ENCODE results near the gene PCDHGC5. TPM values are rescaled to one million over a fixed set of nuclear protein-coding genes. Genes with fewer than 3 reads are reported as not detected.

PCDHGC5 gene
- total RNA-seq, 2 donors from 2014 or later, result 0.32 to 0.64 TPM

- H3K4me1 ChIP-seq, result no peaks in the 10 kb centered on the region
- intact Hi-C loops (cut with DNase I), result no loop called here
- H3K27me3 ChIP-seq, result peaks cover 11% of the 10 kb centered on the region
Observed at GRCh38 chr5:141491323-141492167, 2.7 kb downstream of the PCDHGC5 start.

GRCh38 chr5:141492168-141492885, 3.4 kb downstream of the PCDHGC5 start:
- no peak for DNase-seq
- intact Hi-C loops (cut with DNase I), result no loop called here
- H3K4me3 ChIP-seq, result no peak overlapping the region

More at GRCh38 chr5:141491323-141492167, 2.7 kb downstream of the PCDHGC5 start:
- no peaks in the 10 kb centered on the region for H3K36me3 ChIP-seq
- no peak overlapping the region for H3K27ac ChIP-seq
- no peak for DNase-seq
- H3K9ac ChIP-seq (ENCODE audit: low read depth in 2 of 2, low read length in 2 of 2), result no peak overlapping the region
- no peak overlapping the region for H3K4me3 ChIP-seq
- H3K9me3 ChIP-seq, result no peaks in the 10 kb centered on the region
- TF ChIP-seq CTCF (IDR thresholded peaks at IDR 0.05), result no peak

GRCh38 chr5:141493500-141494422, 4.9 kb downstream of the PCDHGC5 start:
- Histone ChIP-seq H3K27me3 (peaks cover 11% of the 10 kb centered on the region), H3K36me3 (no peaks in the 10 kb centered on the region), H3K9me3 (no peaks in the 10 kb centered on the region), H3K4me1 (no peaks in the 10 kb centered on the region), H3K9ac (ENCODE audit: low read depth in 2 of 2, low read length in 2 of 2) (no peak overlapping the region), H3K4me3 (no peak overlapping the region), H3K27ac (no peak overlapping the region)
- no peak for DNase-seq
- TF ChIP-seq CTCF (IDR thresholded peaks at IDR 0.05), result no peak
- intact Hi-C loops (cut with DNase I), result no loop called here

More at GRCh38 chr5:141492168-141492885, 3.4 kb downstream of the PCDHGC5 start:
- Histone ChIP-seq H3K27ac (no peak overlapping the region), H3K9ac (ENCODE audit: low read depth in 2 of 2, low read length in 2 of 2) (no peak overlapping the region), H3K9me3 (no peaks in the 10 kb centered on the region), H3K4me1 (no peaks in the 10 kb centered on the region), H3K36me3 (no peaks in the 10 kb centered on the region), H3K27me3 (peaks cover 11% of the 10 kb centered on the region)
- no peak for TF ChIP-seq CTCF (IDR thresholded peaks at IDR 0.05)

GRCh38 chr5:141494761-141495452, 6.0 kb downstream of the PCDHGC5 start:
- peaks cover 11% of the 10 kb centered on the region for H3K27me3 ChIP-seq
- H3K4me1 ChIP-seq, result no peaks in the 10 kb centered on the region
- H3K9ac ChIP-seq (ENCODE audit: low read depth in 2 of 2, low read length in 2 of 2), result no peak overlapping the region
- no peaks in the 10 kb centered on the region for H3K9me3 ChIP-seq
- no peak overlapping the region for H3K27ac ChIP-seq
- no peaks in the 10 kb centered on the region for H3K36me3 ChIP-seq
- DNase-seq, result no peak
- no peak overlapping the region for H3K4me3 ChIP-seq
- intact Hi-C loops (cut with DNase I), result no loop called here
- TF ChIP-seq CTCF (IDR thresholded peaks at IDR 0.05), result no peak

Measured in colonic mucosa (tissue), 4 donors.